AML-193 (cell line): ENCODE measurements around the gene TGIF2.
"Not testable (repeated sequence)": the region's sequence is repeated elsewhere in the genome, so short reads cannot be mapped to it uniquely, and the experiment has no call there.

Source experiments
- DNase-seq, 2 experiments: peaks; one replicate each; lab custom pipeline; 2025; lab: John Stamatoyannopoulos, UW

The TGIF2 gene

GRCh38 chr20:36547186-36548005, 26.0 kb upstream of the TGIF2 start:
- no peak for DNase-seq

GRCh38 chr20:36548006-36548315, 25.4 kb upstream of the TGIF2 start:
- DNase-seq: no peak

GRCh38 chr20:36548704-36549627, 24.4 kb upstream of the TGIF2 start:
- no peak for DNase-seq

- no peak for DNase-seq
These were observed 23.8 kb upstream of the TGIF2 start for GRCh38 chr20:36549628-36549941.

- no peak for DNase-seq
These were observed 23.2 kb upstream of the TGIF2 start for GRCh38 chr20:36549942-36550789.

- DNase-seq: no peak
These were observed 22.6 kb upstream of the TGIF2 start for GRCh38 chr20:36550790-36551299.

GRCh38 chr20:36555248-36555647, 18.1 kb upstream of the TGIF2 start:
- no peak for DNase-seq

GRCh38 chr20:36562724-36563123, 10.7 kb upstream of the TGIF2 start:
- no peak for DNase-seq

GRCh38 chr20:36563374-36563773, 10.0 kb upstream of the TGIF2 start:
- DNase-seq: no peak

- not testable (repeated sequence) for DNase-seq
These were observed 9.2 kb upstream of the TGIF2 start for GRCh38 chr20:36564078-36564725.

GRCh38 chr20:36564726-36565121, 8.7 kb upstream of the TGIF2 start:
- DNase-seq: not testable (repeated sequence)

- no peak for DNase-seq
These were observed 7.9 kb upstream of the TGIF2 start for GRCh38 chr20:36565520-36565919.

GRCh38 chr20:36569847-36570429, 3.5 kb upstream of the TGIF2 start:
- no peak for DNase-seq

GRCh38 chr20:36571564-36572504, 1.6 kb upstream of the TGIF2 start:
- DNase-seq: no peak

- no peak for DNase-seq
These were observed 695 bp upstream of the TGIF2 start for GRCh38 chr20:36572701-36573102.

GRCh38 chr20:36573798-36574365, 485 bp downstream of the TGIF2 start:
- peak; percentile 33 to 38 for DNase-seq

GRCh38 chr20:36574366-36575135, 1.2 kb downstream of the TGIF2 start:
- peak; percentile 23 to 38 for DNase-seq

GRCh38 chr20:36576081-36576445, 2.7 kb downstream of the TGIF2 start:
- DNase-seq: no peak
